KMS-11 (cell line): ENCODE results near the gene SH3BP1.
"Not testable (repeated sequence)": the region's sequence is repeated elsewhere in the genome, so short reads cannot be mapped to it uniquely, and the experiment has no call there.

Experiments
- H2AFZ ChIP-seq: fragments of 200-600 bp; sonication (generic); 2 replicates; pipeline ENCODE4 v1.6.1; 2016; ENCODE audit warnings: antibody characterized with exemption, mixed run types, low read depth
- H3K27ac ChIP-seq: fragments of 200-600 bp; sonication (generic); 2 replicates; pipeline ENCODE4 v1.6.1; 2016; ENCODE audit warnings: mild to moderate bottlenecking, mixed run types
- H3K27me3 ChIP-seq: fragments of 200-600 bp; sonication (generic); 2 replicates; pipeline ENCODE4 v1.6.1; 2017; ENCODE audit warnings: mild to moderate bottlenecking, low read depth, mixed run types, moderate library complexity; ENCODE audit not compliant: insufficient read depth
- H3K36me3 ChIP-seq: fragments of 200-600 bp; sonication (generic); 2 replicates; pipeline ENCODE4 v1.6.1; 2017; ENCODE audit warnings: mild to moderate bottlenecking, mixed run types; ENCODE audit not compliant: insufficient read depth
- H3K4me1 ChIP-seq: fragments of 200-600 bp; sonication (generic); 2 replicates; pipeline ENCODE4 v1.6.1; 2016; ENCODE audit warnings: mild to moderate bottlenecking, low read depth, mixed run types; ENCODE audit not compliant: poor library complexity, severe bottlenecking
- H3K4me2 ChIP-seq: fragments of 200-600 bp; sonication (generic); 2 replicates; pipeline ENCODE4 v1.7.0; 2016; ENCODE audit warnings: mild to moderate bottlenecking, mixed run types
- H3K4me3 ChIP-seq: fragments of 200-600 bp; sonication (generic); IDR thresholded peaks from 2 replicates; pipeline ENCODE4 v1.6.1; 2017; ENCODE audit warnings: low read depth, low read length, mixed read lengths; ENCODE audit not compliant: insufficient read depth
- H3K79me2 ChIP-seq: fragments of 200-600 bp; sonication (generic); 2 replicates; pipeline ENCODE4 v1.6.1; 2016; ENCODE audit warnings: low read depth, mixed run types; ENCODE audit not compliant: insufficient read depth
- H3K9ac ChIP-seq: fragments of 200-600 bp; sonication (generic); 2 replicates; pipeline ENCODE4 v1.6.1; 2016; ENCODE audit warnings: mild to moderate bottlenecking, mixed run types
- H4K20me1 ChIP-seq: fragments of 200-600 bp; sonication (generic); 2 replicates; pipeline ENCODE4 v1.6.1; 2016; ENCODE audit warnings: mild to moderate bottlenecking, mixed run types; ENCODE audit not compliant: insufficient read depth
- CTCF ChIP-seq: fragments of 200-600 bp; sonication (generic); conservative IDR thresholded peaks from 2 replicates; pipeline ENCODE4 v1.6.1; 2017; ENCODE audit warnings: low read depth, mild to moderate bottlenecking, antibody characterized with exemption, low read length, moderate library complexity, mixed read lengths

Gene SH3BP1

DNA sequence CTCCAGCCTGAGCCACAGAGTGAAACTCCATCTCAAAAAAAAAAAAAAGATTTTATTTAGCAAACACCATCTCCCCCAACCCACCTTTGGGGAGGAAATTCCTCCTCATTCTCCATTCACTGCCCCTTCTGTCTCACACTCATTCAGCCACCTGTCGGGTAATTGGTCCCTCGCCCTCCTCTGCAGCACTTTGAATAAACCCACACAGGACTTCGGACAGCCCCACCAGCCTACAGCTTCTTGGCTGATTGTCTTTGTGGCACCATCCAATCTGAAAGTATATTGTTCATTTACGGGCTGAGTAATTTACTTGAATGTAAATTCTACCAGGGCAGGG lies 38.3 kb upstream of the SH3BP1 start:
- Histone ChIP-seq H3K4me3 (no peak overlapping the region), H3K36me3 (no peaks in the 10 kb centered on the region), H3K9ac (no peak overlapping the region), H3K4me1 (peaks cover 7% of the 10 kb centered on the region), H3K4me2 (no peak overlapping the region), H4K20me1 (no peaks in the 10 kb centered on the region), H3K27me3 (peaks cover 79% of the 10 kb centered on the region), H3K79me2 (no peaks in the 10 kb centered on the region), H3K27ac (no peak overlapping the region), H2AFZ (no peak overlapping the region)
- TF ChIP-seq CTCF: no peak

- peaks cover 78% of the 10 kb centered on the region for H3K27me3 ChIP-seq
- H3K9ac ChIP-seq: no peak overlapping the region
- no peaks in the 10 kb centered on the region for H3K79me2 ChIP-seq
- no peak for TF ChIP-seq CTCF
- no peak overlapping the region for H3K4me2 ChIP-seq
- H3K36me3 ChIP-seq: no peaks in the 10 kb centered on the region
- no peak overlapping the region for H3K4me3 ChIP-seq
- peaks cover 9% of the 10 kb centered on the region for H3K4me1 ChIP-seq
- H3K27ac ChIP-seq: no peak overlapping the region
- H2AFZ ChIP-seq: no peak overlapping the region
- H4K20me1 ChIP-seq: no peaks in the 10 kb centered on the region
Measured at GRCh38 chr22:37601540-37602442, 37.7 kb upstream of the SH3BP1 start.

DNA sequence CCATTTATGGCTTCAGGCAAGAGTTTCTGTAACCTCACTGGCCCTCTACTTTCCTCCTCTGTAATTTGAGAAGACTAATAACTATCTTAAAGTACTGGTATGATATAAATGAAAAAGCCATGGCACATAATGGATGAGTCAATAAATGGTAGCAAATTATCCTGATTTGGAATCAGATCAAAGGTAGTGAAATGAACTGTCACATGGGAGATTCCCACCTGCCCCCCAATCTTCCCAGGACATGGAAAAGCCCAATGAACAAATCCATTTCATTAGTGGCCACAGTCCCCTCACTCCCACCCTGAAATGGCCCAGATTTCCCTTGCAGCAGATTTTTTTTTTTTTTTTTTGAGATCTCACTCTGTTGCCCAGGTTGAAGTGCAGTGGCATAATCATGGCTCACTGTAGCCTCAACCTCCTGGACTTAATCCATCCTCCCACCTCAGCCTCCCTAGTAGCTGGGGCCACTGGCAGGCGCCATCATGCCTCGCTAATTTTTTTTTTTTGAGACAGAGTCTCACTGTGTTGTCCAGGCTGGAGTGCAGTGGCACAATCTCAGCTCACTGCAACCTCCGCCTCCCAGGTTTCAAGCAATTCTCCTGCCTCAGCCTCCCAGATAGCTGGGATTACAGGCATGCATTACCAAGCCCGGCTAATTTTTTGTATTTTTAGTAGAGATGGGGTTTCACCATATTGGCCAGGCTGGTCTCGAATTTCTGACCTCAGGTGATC lies 36.8 kb upstream of the SH3BP1 start:
- not testable (repeated sequence) for H4K20me1 ChIP-seq, H2AFZ ChIP-seq, H3K4me2 ChIP-seq, H3K79me2 ChIP-seq, H3K27ac ChIP-seq, H3K9ac ChIP-seq, H3K36me3 ChIP-seq, H3K4me3 ChIP-seq
- H3K27me3 ChIP-seq: peaks cover 68% of the 10 kb centered on the region
- H3K4me1 ChIP-seq: peaks cover 16% of the 10 kb centered on the region

GRCh38 chr22:37604074-37604473 lies 35.4 kb upstream of the SH3BP1 start:
- no peak overlapping the region for H2AFZ ChIP-seq
- H3K79me2 ChIP-seq: peaks cover 2% of the 10 kb centered on the region; the same call in 1 of the 2 replicates
- no peak overlapping the region for H3K9ac ChIP-seq
- H3K4me3 ChIP-seq: no peak overlapping the region
- no peaks in the 10 kb centered on the region for H4K20me1 ChIP-seq
- H3K4me2 ChIP-seq: no peak overlapping the region
- no peaks in the 10 kb centered on the region for H3K36me3 ChIP-seq
- H3K4me1 ChIP-seq: peaks cover 16% of the 10 kb centered on the region
- no peak overlapping the region for H3K27ac ChIP-seq
- H3K27me3 ChIP-seq: peaks cover 63% of the 10 kb centered on the region
- TF ChIP-seq CTCF: no peak
